ENCODE data around the gene ACSL6. TPM values are rescaled to one million over a fixed set of nuclear protein-coding genes. Genes with fewer than 3 reads are reported as not detected.

The ACSL6 gene
- total RNA-seq, 4 donors from 2014 or later: 0.18 to 1.3 TPM; not detected in 2

GRCh38 chr5:132002757-132003156 is 8.7 kb downstream of the ACSL6 start:
- Histone ChIP-seq H3K9me3 (no peaks in the 10 kb centered on the region), H3K4me3 (no peak overlapping the region), H3K4me1 (no peaks in the 10 kb centered on the region), H3K27ac (no peak overlapping the region), H3K36me3 (no peaks in the 10 kb centered on the region), H3K27me3 (no peaks in the 10 kb centered on the region)
- TF ChIP-seq POLR2A (IDR thresholded peaks at IDR 0.05) (no peak), CTCF (IDR thresholded peaks at IDR 0.05) (no peak)
- intact Hi-C loops (cut with DNase I; ENCODE audit: low total_unique reads): no loop called here
- DNase-seq: no peak

GRCh38 chr5:132001647-132002561 is 9.6 kb downstream of the ACSL6 start:
- intact Hi-C loops (cut with DNase I; ENCODE audit: low total_unique reads): no loop called here
- Histone ChIP-seq H3K27ac (no peak overlapping the region), H3K36me3 (no peaks in the 10 kb centered on the region), H3K9me3 (no peaks in the 10 kb centered on the region), H3K4me1 (no peaks in the 10 kb centered on the region), H3K27me3 (no peaks in the 10 kb centered on the region), H3K4me3 (no peak overlapping the region)
- TF ChIP-seq CTCF (IDR thresholded peaks at IDR 0.05) (no peak), POLR2A (IDR thresholded peaks at IDR 0.05) (no peak)
- no peak for DNase-seq

- TF ChIP-seq CTCF (IDR thresholded peaks at IDR 0.05) (no peak), POLR2A (IDR thresholded peaks at IDR 0.05) (no peak)
- intact Hi-C loops (cut with DNase I; ENCODE audit: low total_unique reads): no loop called here
- Histone ChIP-seq H3K27me3 (no peaks in the 10 kb centered on the region), H3K27ac (no peak overlapping the region), H3K4me3 (no peak overlapping the region), H3K9me3 (no peaks in the 10 kb centered on the region), H3K36me3 (no peaks in the 10 kb centered on the region), H3K4me1 (no peaks in the 10 kb centered on the region)
- DNase-seq: no peak
Observed at GRCh38 chr5:132000677-132001453, 10.6 kb downstream of the ACSL6 start.

GRCh38 chr5:132000241-132000490 is 11.3 kb downstream of the ACSL6 start:
- Histone ChIP-seq H3K4me3 (no peak overlapping the region), H3K27me3 (no peaks in the 10 kb centered on the region), H3K36me3 (no peaks in the 10 kb centered on the region), H3K4me1 (no peaks in the 10 kb centered on the region), H3K27ac (no peak overlapping the region), H3K9me3 (no peaks in the 10 kb centered on the region)
- no peak for DNase-seq
- intact Hi-C loops (cut with DNase I; ENCODE audit: low total_unique reads): no loop called here
- TF ChIP-seq CTCF (IDR thresholded peaks at IDR 0.05) (no peak), POLR2A (IDR thresholded peaks at IDR 0.05) (no peak)

Measured in uterus (tissue), 4 donors.